Measurements from ENCODE around the gene FAM9C.

- no peak for TF ChIP-seq CTCF (IDR thresholded peaks at IDR 0.05)
- no peak for TF ChIP-seq POLR2A (IDR thresholded peaks at IDR 0.05)
Observed at GRCh38 chrX:13066391-13066790, 22.0 kb upstream of the FAM9C start.

Measured in prostate gland (tissue), 2 donors.